Measurements from ENCODE around the gene SYNE3. TPM values are rescaled to one million over a fixed set of nuclear protein-coding genes. Genes with fewer than 3 reads are reported as not detected.

Gene SYNE3
- total RNA-seq, 1 donor from 2014 or later = 5.3 TPM

- Histone ChIP-seq H3K27me3 (ENCODE audit: control insufficient read depth, insufficient read depth, low read length) (no peaks in the 10 kb centered on the region), H3K4me3 (ENCODE audit: low read depth, low read length) (no peak overlapping the region), H3K36me3 (ENCODE audit: control insufficient read depth, insufficient read depth, low read length) (no peaks in the 10 kb centered on the region)
- TF ChIP-seq CTCF (IDR thresholded peaks at IDR 0.05; ENCODE audit: insufficient read depth, low read length, severe bottlenecking) = no peak
- peak; percentile 83 for DNase-seq (ENCODE audit: low read depth)
- no peak for FAIRE-seq
These were observed 20.9 kb downstream of the SYNE3 start for GRCh38 chr14:95495538-95496025.

- DNase-seq (ENCODE audit: low read depth) = no peak
- no peak for TF ChIP-seq CTCF (IDR thresholded peaks at IDR 0.05; ENCODE audit: insufficient read depth, low read length, severe bottlenecking)
- FAIRE-seq = no peak
- Histone ChIP-seq H3K27me3 (ENCODE audit: control insufficient read depth, insufficient read depth, low read length) (no peaks in the 10 kb centered on the region), H3K36me3 (ENCODE audit: control insufficient read depth, insufficient read depth, low read length) (no peaks in the 10 kb centered on the region), H3K4me3 (ENCODE audit: low read depth, low read length) (no peak overlapping the region)
These were observed 21.4 kb downstream of the SYNE3 start for GRCh38 chr14:95495076-95495475.

GRCh38 chr14:95494456-95494855 lies 22.0 kb downstream of the SYNE3 start:
- TF ChIP-seq CTCF (IDR thresholded peaks at IDR 0.05; ENCODE audit: insufficient read depth, low read length, severe bottlenecking) = no peak
- no peak for FAIRE-seq

GRCh38 chr14:95493976-95494375 lies 22.5 kb downstream of the SYNE3 start:
- H3K27me3 ChIP-seq (ENCODE audit: control insufficient read depth, insufficient read depth, low read length) = no peaks in the 10 kb centered on the region
- no peak overlapping the region for H3K4me3 ChIP-seq (ENCODE audit: low read depth, low read length)
- H3K36me3 ChIP-seq (ENCODE audit: control insufficient read depth, insufficient read depth, low read length) = no peaks in the 10 kb centered on the region
- no peak for FAIRE-seq
- no peak for TF ChIP-seq CTCF (IDR thresholded peaks at IDR 0.05; ENCODE audit: insufficient read depth, low read length, severe bottlenecking)
- DNase-seq (ENCODE audit: low read depth) = no peak

More at GRCh38 chr14:95494456-95494855, 22.0 kb downstream of the SYNE3 start:
- no peak for DNase-seq (ENCODE audit: low read depth)
- Histone ChIP-seq H3K4me3 (ENCODE audit: low read depth, low read length) (no peak overlapping the region), H3K36me3 (ENCODE audit: control insufficient read depth, insufficient read depth, low read length) (no peaks in the 10 kb centered on the region), H3K27me3 (ENCODE audit: control insufficient read depth, insufficient read depth, low read length) (no peaks in the 10 kb centered on the region)

- TF ChIP-seq CTCF (IDR thresholded peaks at IDR 0.05; ENCODE audit: insufficient read depth, low read length, severe bottlenecking) = no peak
- no peak for FAIRE-seq
- H3K36me3 ChIP-seq (ENCODE audit: control insufficient read depth, insufficient read depth, low read length) = no peaks in the 10 kb centered on the region
These were observed 22.9 kb downstream of the SYNE3 start for GRCh38 chr14:95493503-95493902.

GRCh38 chr14:95491936-95492608 lies 24.4 kb downstream of the SYNE3 start:
- Histone ChIP-seq H3K36me3 (ENCODE audit: control insufficient read depth, insufficient read depth, low read length) (no peaks in the 10 kb centered on the region), H3K4me3 (ENCODE audit: low read depth, low read length) (no peak overlapping the region), H3K27me3 (ENCODE audit: control insufficient read depth, insufficient read depth, low read length) (no peaks in the 10 kb centered on the region)
- no peak for TF ChIP-seq CTCF (IDR thresholded peaks at IDR 0.05; ENCODE audit: insufficient read depth, low read length, severe bottlenecking)
- DNase-seq (ENCODE audit: low read depth) (no peak), FAIRE-seq (no peak)

More at GRCh38 chr14:95493503-95493902, 22.9 kb downstream of the SYNE3 start:
- Histone ChIP-seq H3K27me3 (ENCODE audit: control insufficient read depth, insufficient read depth, low read length) (no peaks in the 10 kb centered on the region), H3K4me3 (ENCODE audit: low read depth, low read length) (no peak overlapping the region)
- DNase-seq (ENCODE audit: low read depth) = no peak

All from bronchial epithelial cell (primary cell).